ENCODE data around the gene AK4.

- no peak for TF ChIP-seq CTCF (IDR thresholded peaks at IDR 0.05)
- TF ChIP-seq POLR2A (IDR thresholded peaks at IDR 0.05) = no peak
Measured at GRCh38 chr1:65105596-65105995, 42.4 kb upstream of the AK4 start.

Measured in esophagus squamous epithelium (tissue), 4 donors.